Kasumi-1 (cell line): ENCODE results near the gene ADGRB2.

Experiments used
- DNase-seq, 2 experiments: peaks; one replicate each; lab custom pipeline; 2025; lab: John Stamatoyannopoulos, UW

Gene ADGRB2

GRCh38 chr1:31749785-31750735 is 14.1 kb downstream of the ADGRB2 start:
- DNase-seq = no peak

- DNase-seq = no peak
Measured at GRCh38 chr1:31748365-31748764, 15.8 kb downstream of the ADGRB2 start.

- no peak for DNase-seq
Measured at GRCh38 chr1:31747304-31747703, 16.8 kb downstream of the ADGRB2 start.

GRCh38 chr1:31746687-31747086 is 17.5 kb downstream of the ADGRB2 start:
- DNase-seq = no peak

- DNase-seq = no peak
Measured at GRCh38 chr1:31745946-31746670, 18.0 kb downstream of the ADGRB2 start.

GRCh38 chr1:31745096-31745945 is 18.8 kb downstream of the ADGRB2 start:
- DNase-seq = peak; percentile 23 to 62

- DNase-seq = no peak
Measured at GRCh38 chr1:31744165-31744888, 19.8 kb downstream of the ADGRB2 start.

- no peak for DNase-seq
Measured at GRCh38 chr1:31742462-31743212, 21.5 kb downstream of the ADGRB2 start.

- DNase-seq = no peak
Measured at GRCh38 chr1:31739346-31739745, 24.8 kb downstream of the ADGRB2 start.

- no peak for DNase-seq
Measured at GRCh38 chr1:31736675-31737074, 27.5 kb downstream of the ADGRB2 start.

- no peak for DNase-seq
Measured at GRCh38 chr1:31735571-31735970, 28.6 kb downstream of the ADGRB2 start.

- no peak for DNase-seq
Measured at GRCh38 chr1:31734582-31735107, 29.5 kb downstream of the ADGRB2 start.

- no peak for DNase-seq
Measured at GRCh38 chr1:31733389-31734219, 30.5 kb downstream of the ADGRB2 start.

GRCh38 chr1:31732751-31733289 is 31.3 kb downstream of the ADGRB2 start:
- no peak for DNase-seq

GRCh38 chr1:31732343-31732742 is 31.8 kb downstream of the ADGRB2 start:
- no peak for DNase-seq

- DNase-seq = no peak
Measured at GRCh38 chr1:31731049-31731565, 33.0 kb downstream of the ADGRB2 start.

- DNase-seq = no peak
Measured at GRCh38 chr1:31730336-31731048, 33.6 kb downstream of the ADGRB2 start.

GRCh38 chr1:31727849-31728248 is 36.3 kb downstream of the ADGRB2 start:
- DNase-seq = no peak
